HG03196 (cell line): ENCODE measurements around the gene HTRA2.

Experiments
- ATAC-seq: cut with Tn5 transposase; IDR thresholded peaks from one replicate; pipeline ENCODE4 v1.9.1; 2021; ENCODE audit not compliant: unreplicated experiment

Gene HTRA2

GRCh38 chr2:74538881-74539339 lies 9.2 kb downstream of the HTRA2 start:
- ATAC-seq, result no peak

- no peak for ATAC-seq
Observed at GRCh38 chr2:74540291-74540690, 10.6 kb downstream of the HTRA2 start.

- no peak for ATAC-seq
Observed at GRCh38 chr2:74542978-74543377, 13.2 kb downstream of the HTRA2 start.

- no peak for ATAC-seq
Observed at GRCh38 chr2:74544634-74545033, 14.9 kb downstream of the HTRA2 start.

GRCh38 chr2:74546004-74546403 lies 16.3 kb downstream of the HTRA2 start:
- no peak for ATAC-seq

- ATAC-seq, result no peak
Observed at GRCh38 chr2:74548285-74548899, 18.7 kb downstream of the HTRA2 start.

GRCh38 chr2:74548900-74549826 lies 19.4 kb downstream of the HTRA2 start:
- ATAC-seq, result no peak

GRCh38 chr2:74550231-74550630 lies 20.5 kb downstream of the HTRA2 start:
- no peak for ATAC-seq

GRCh38 chr2:74551530-74551929 lies 21.8 kb downstream of the HTRA2 start:
- ATAC-seq, result no peak

GRCh38 chr2:74551942-74552913 lies 22.5 kb downstream of the HTRA2 start:
- ATAC-seq, result no peak

- no peak for ATAC-seq
Observed at GRCh38 chr2:74552914-74553811, 23.4 kb downstream of the HTRA2 start.

GRCh38 chr2:74553892-74554819 lies 24.4 kb downstream of the HTRA2 start, which contains the start of the genes DOK1 and LOXL3:
TSS of gene DOK1 (plus strand) at chr2:74554720. CDS start at chr2:74554755, 35 bp downstream.
TSS of gene LOXL3 (minus strand) at chr2:74553942. CDS start at chr2:74552634, 1,308 bp downstream.
- peak; percentile 48 for ATAC-seq

- ATAC-seq, result no peak
Observed at GRCh38 chr2:74554820-74555531, 25.2 kb downstream of the HTRA2 start.

- no peak for ATAC-seq
Observed at GRCh38 chr2:74555610-74556103, 25.9 kb downstream of the HTRA2 start.

GRCh38 chr2:74556159-74556558 lies 26.4 kb downstream of the HTRA2 start:
- ATAC-seq, result no peak

GRCh38 chr2:74556831-74557370 lies 27.2 kb downstream of the HTRA2 start:
- no peak for ATAC-seq
